22Rv1 (cell line): ENCODE results near the gene TNS1.

Source experiments
- ZFX ChIP-seq: fragments of 450-650 bp; IDR thresholded peaks from 2 replicates; pipeline ENCODE4 v1.6.1; 2017; ENCODE audit warnings: antibody characterized with exemption, borderline replicate concordance
- TF ChIP-seq, protein P1 (sequence below): fragments of 450-650 bp; IDR thresholded peaks from 2 replicates; pipeline ENCODE4 v1.5.1; 2017; ENCODE audit warnings: mild to moderate bottlenecking

DNA sequence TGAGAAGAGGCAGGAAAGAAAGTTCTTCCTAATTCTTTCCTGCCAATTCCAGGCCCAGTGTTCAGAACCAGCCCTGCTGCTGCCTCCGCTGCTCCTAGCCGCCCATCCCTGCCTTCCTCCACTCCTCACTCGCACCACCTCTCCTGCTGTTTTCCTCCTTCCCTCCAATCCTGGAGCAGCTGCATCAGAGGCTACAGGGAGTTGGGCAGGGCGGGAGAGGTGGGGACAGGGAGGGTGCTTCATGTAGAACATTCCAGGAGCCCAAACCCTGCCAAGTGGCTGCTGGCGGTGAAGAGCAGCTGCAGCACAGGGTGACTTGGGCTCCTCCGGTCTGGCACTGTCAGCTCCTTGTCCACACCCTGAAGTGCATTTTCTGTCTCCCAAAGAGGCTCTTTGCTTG lies 176.3 kb downstream of the TNS1 start:
- TF ChIP-seq, protein P1, sequence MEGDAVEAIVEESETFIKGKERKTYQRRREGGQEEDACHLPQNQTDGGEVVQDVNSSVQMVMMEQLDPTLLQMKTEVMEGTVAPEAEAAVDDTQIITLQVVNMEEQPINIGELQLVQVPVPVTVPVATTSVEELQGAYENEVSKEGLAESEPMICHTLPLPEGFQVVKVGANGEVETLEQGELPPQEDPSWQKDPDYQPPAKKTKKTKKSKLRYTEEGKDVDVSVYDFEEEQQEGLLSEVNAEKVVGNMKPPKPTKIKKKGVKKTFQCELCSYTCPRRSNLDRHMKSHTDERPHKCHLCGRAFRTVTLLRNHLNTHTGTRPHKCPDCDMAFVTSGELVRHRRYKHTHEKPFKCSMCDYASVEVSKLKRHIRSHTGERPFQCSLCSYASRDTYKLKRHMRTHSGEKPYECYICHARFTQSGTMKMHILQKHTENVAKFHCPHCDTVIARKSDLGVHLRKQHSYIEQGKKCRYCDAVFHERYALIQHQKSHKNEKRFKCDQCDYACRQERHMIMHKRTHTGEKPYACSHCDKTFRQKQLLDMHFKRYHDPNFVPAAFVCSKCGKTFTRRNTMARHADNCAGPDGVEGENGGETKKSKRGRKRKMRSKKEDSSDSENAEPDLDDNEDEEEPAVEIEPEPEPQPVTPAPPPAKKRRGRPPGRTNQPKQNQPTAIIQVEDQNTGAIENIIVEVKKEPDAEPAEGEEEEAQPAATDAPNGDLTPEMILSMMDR, result no peak
- no peak for TF ChIP-seq ZFX
